Omental fat pad (tissue), 4 donors: ENCODE measurements around the gene TMEM94. TPM values are rescaled to one million over a fixed set of nuclear protein-coding genes. Genes with fewer than 3 reads are reported as not detected.
"Not testable (repeated sequence)": the region's sequence is repeated elsewhere in the genome, so short reads cannot be mapped to it uniquely, and the experiment has no call there.

Experiments used
- ATAC-seq: fragments of 150-250 bp; one replicate; pipeline ENCODE4 v1.9.1; 2016; ENCODE audit warnings: mild to moderate bottlenecking, moderate library complexity; ENCODE audit not compliant: low FRiP score
- DNase-seq: peaks from one replicate; pipeline ENCODE4 v3.0.0-alpha.2; 2019; ENCODE audit warnings: low spot score
- CTCF ChIP-seq, 3 donors: fragments of 450-650 bp; IDR thresholded peaks; one replicate each; pipeline ENCODE4 v1.5.1; 2016 to 2017; ENCODE audit warnings: antibody characterized with exemption in 3 of 3, mild to moderate bottlenecking in 3 of 3, moderate library complexity in 2 of 3
- total RNA-seq, 4 donors: library from RNA; depleted of rRNA; stranded (reverse); fragments of >200 nt; gene quantifications; one replicate each; pipeline ENCODE4 v1.1.0, GENCODE V29; 2016

TMEM94 gene
- total RNA-seq, 4 donors from 2014 or later = 27.9 to 66.0 (median 46.1) TPM

GRCh38 chr17:75517297-75517865 lies 60.9 kb downstream of the TMEM94 start:
- DNase-seq = no peak
- TF ChIP-seq CTCF (IDR thresholded peaks at IDR 0.05) = no peak
- ATAC-seq = no peak

- ATAC-seq = no peak
- DNase-seq = no peak
- no peak for TF ChIP-seq CTCF (IDR thresholded peaks at IDR 0.05)
These were observed 61.8 kb downstream of the TMEM94 start for GRCh38 chr17:75518201-75518600.

- TF ChIP-seq CTCF (IDR thresholded peaks at IDR 0.05) = no peak
- no peak for DNase-seq
- ATAC-seq = no peak
These were observed 62.6 kb downstream of the TMEM94 start for GRCh38 chr17:75518983-75519537.

GRCh38 chr17:75520413-75520812 lies 64.0 kb downstream of the TMEM94 start:
- DNase-seq, ATAC-seq: not testable (repeated sequence)

GRCh38 chr17:75521290-75521689 lies 64.9 kb downstream of the TMEM94 start:
- TF ChIP-seq CTCF (IDR thresholded peaks at IDR 0.05) = no peak
- ATAC-seq (no peak), DNase-seq (no peak)

GRCh38 chr17:75521951-75522727 lies 65.7 kb downstream of the TMEM94 start:
- no peak for ATAC-seq
- TF ChIP-seq CTCF (IDR thresholded peaks at IDR 0.05) = no peak
- no peak for DNase-seq

- no peak for TF ChIP-seq CTCF (IDR thresholded peaks at IDR 0.05)
These were observed 67.2 kb downstream of the TMEM94 start for GRCh38 chr17:75523647-75524046.

More at GRCh38 chr17:75523647-75524046, 67.2 kb downstream of the TMEM94 start:
- DNase-seq (no peak), ATAC-seq (no peak)
